ENCODE measurements around the gene PITPNM3.

DNA sequence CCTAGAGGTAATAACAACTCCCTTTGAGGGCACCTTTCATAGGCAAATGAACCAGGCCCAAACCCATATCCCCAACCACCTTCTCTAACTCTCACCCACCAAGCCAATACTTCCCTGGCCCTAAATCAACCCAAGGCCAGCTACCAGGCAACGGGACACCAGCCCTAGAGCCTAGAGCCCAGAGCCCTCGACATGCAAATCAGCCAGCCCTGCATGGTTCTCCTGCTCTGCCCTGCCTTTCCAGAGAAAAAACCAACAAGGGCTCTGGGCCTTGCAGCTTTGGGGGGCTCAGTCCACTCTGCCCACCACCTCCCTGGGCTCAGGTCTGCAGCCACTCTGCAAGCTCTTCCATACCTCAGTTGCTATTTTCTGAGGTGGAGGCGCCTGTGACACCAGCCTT, 55.0 kb downstream of the PITPNM3 start:
- TF ChIP-seq, protein P1, sequence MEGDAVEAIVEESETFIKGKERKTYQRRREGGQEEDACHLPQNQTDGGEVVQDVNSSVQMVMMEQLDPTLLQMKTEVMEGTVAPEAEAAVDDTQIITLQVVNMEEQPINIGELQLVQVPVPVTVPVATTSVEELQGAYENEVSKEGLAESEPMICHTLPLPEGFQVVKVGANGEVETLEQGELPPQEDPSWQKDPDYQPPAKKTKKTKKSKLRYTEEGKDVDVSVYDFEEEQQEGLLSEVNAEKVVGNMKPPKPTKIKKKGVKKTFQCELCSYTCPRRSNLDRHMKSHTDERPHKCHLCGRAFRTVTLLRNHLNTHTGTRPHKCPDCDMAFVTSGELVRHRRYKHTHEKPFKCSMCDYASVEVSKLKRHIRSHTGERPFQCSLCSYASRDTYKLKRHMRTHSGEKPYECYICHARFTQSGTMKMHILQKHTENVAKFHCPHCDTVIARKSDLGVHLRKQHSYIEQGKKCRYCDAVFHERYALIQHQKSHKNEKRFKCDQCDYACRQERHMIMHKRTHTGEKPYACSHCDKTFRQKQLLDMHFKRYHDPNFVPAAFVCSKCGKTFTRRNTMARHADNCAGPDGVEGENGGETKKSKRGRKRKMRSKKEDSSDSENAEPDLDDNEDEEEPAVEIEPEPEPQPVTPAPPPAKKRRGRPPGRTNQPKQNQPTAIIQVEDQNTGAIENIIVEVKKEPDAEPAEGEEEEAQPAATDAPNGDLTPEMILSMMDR (IDR thresholded peaks at IDR 0.05) = no peak
- TF ChIP-seq POLR2A (IDR thresholded peaks at IDR 0.05) = no peak
